CD4-positive, alpha-beta T cell (primary cell): ENCODE results near the gene NUP35. TPM values are rescaled to one million over a fixed set of nuclear protein-coding genes. Genes with fewer than 3 reads are reported as not detected.

Experiments
- ATAC-seq: fragments of 200-7000 bp; cut with Tn5 transposase; one replicate; pipeline ENCODE4 v1.10.0; 2022; ENCODE audit warnings: mild to moderate bottlenecking; ENCODE audit not compliant: poor library complexity
- CTCF ChIA-PET: fragments of 350-600 bp; sonication (Branson Sonifier 250); formaldehyde crosslinking; loops from one replicate; lab custom pipeline; 2021; ENCODE audit warnings: antibody characterized with exemption, inconsistent platforms; lab: Charles Lee
- POLR2A ChIA-PET: fragments of 350-600 bp; sonication (Branson Sonifier 250); formaldehyde crosslinking; loops from one replicate; lab custom pipeline; 2021; ENCODE audit warnings: antibody characterized with exemption, inconsistent platforms; lab: Charles Lee
- DNase-seq, 14 experiments: peaks; one replicate each; pipeline ENCODE4 v3.0.0-alpha.2; 2013 to 2020; ENCODE audit warnings: mixed read lengths in 2 of 14
- H3K27ac ChIP-seq, 2 donors: one replicate each; pipeline versions ENCODE4 v1.5.1 to v1.7.0; 2013; ENCODE audit warnings: low read length in 2 of 2, low read depth in 1 of 2, mild to moderate bottlenecking in 1 of 2
- H3K27me3 ChIP-seq, 2 experiments: 1 replicate in 1 of 2; 2 replicates in 1 of 2; pipeline versions ENCODE4 v1.6.1 to v1.7.0; 2013; ENCODE audit warnings: low read length in 2 of 2, control low read depth in 1 of 2, mild to moderate bottlenecking in 1 of 2, moderate library complexity in 1 of 2; ENCODE audit not compliant: insufficient read depth in 2 of 2, control insufficient read depth in 1 of 2
- H3K36me3 ChIP-seq: one replicate; pipeline ENCODE4 v1.6.1; 2013; ENCODE audit warnings: low read length, control low read depth; ENCODE audit not compliant: insufficient read depth
- H3K4me1 ChIP-seq: one replicate; pipeline ENCODE4 v1.6.1; 2013; ENCODE audit warnings: low read length, control low read depth; ENCODE audit not compliant: insufficient read depth
- H3K4me3 ChIP-seq: one replicate; pipeline ENCODE4 v1.5.1; 2013; ENCODE audit warnings: mild to moderate bottlenecking, low read length, moderate library complexity
- H3K9me3 ChIP-seq, 2 experiments: 1 replicate in 1 of 2; 2 replicates in 1 of 2; pipeline versions ENCODE4 v1.6.1 to v1.7.0; 2013; ENCODE audit warnings: low read length in 2 of 2, mild to moderate bottlenecking in 2 of 2, control low read depth in 1 of 2, moderate library complexity in 1 of 2; ENCODE audit not compliant: control insufficient read depth in 1 of 2, insufficient read depth in 1 of 2
- H3K27ac Mint-ChIP-seq: one replicate; pipeline ENCODE4 v1.8.0; 2020; ENCODE audit warnings: mixed read lengths
- H3K27me3 Mint-ChIP-seq: one replicate; pipeline ENCODE4 v1.8.0; 2021; ENCODE audit warnings: mixed read lengths
- H3K36me3 Mint-ChIP-seq: one replicate; pipeline ENCODE4 v1.8.0; 2021; ENCODE audit warnings: low read depth, mixed read lengths
- H3K4me1 Mint-ChIP-seq: one replicate; pipeline ENCODE4 v1.8.0; 2021; ENCODE audit warnings: low read depth, mixed read lengths
- H3K4me3 Mint-ChIP-seq: one replicate; pipeline ENCODE4 v1.8.0; 2020; ENCODE audit warnings: mild to moderate bottlenecking, mixed read lengths
- H3K9me3 Mint-ChIP-seq: one replicate; pipeline ENCODE4 v1.8.0; 2020; ENCODE audit warnings: mixed read lengths
- CTCF ChIP-seq: fragments of 200-600 bp; IDR thresholded peaks from one replicate; pipeline ENCODE4 v1.8.0; 2022; ENCODE audit warnings: antibody characterized with exemption, mild to moderate bottlenecking
- intact Hi-C, 2 experiments: fragments of 100-400 bp; cut with DNase I in 1 of 2; cut with micrococcal nuclease in 1 of 2; formaldehyde crosslinking; loops; one replicate each; pipeline versions ENCODE4 v1.15.1 to v1.9.0; 2023 to 2025; cut with DNase I, micrococcal nuclease
- total RNA-seq, 174 experiments: library from RNA in 2 of 174; stranded (reverse) in 2 of 174; gene quantifications; one replicate each; pipeline ENCODE4 v1.2.3 and lab custom pipeline; 2021 to 2026

The NUP35 gene
- total RNA-seq, 2 experiments from 2014 or later = 12.5 to 13.1 TPM

GRCh38 chr2:183112577-183112976 lies 11.7 kb upstream of the NUP35 start:
- no peaks in the 10 kb centered on the region for H3K4me1 ChIP-seq

GRCh38 chr2:183113630-183114029 lies 10.6 kb upstream of the NUP35 start:
- no peak overlapping the region for H3K4me3 ChIP-seq
- H3K27me3 ChIP-seq = peaks cover 0 to 4% of the 10 kb centered on the region in 2 experiments
- H3K4me1 ChIP-seq = no peaks in the 10 kb centered on the region
- H3K27ac ChIP-seq = no peak overlapping the region
- H3K9me3 Mint-ChIP-seq = no peaks in the 10 kb centered on the region
- ChIA-PET POLR2A (no interaction called here), CTCF (no interaction called here)
- no peak for ATAC-seq
- H3K27ac Mint-ChIP-seq = no peak overlapping the region
- no peaks in the 10 kb centered on the region for H3K9me3 ChIP-seq
- no peaks in the 10 kb centered on the region for H3K4me1 Mint-ChIP-seq
- no peaks in the 10 kb centered on the region for H3K36me3 Mint-ChIP-seq
- no peak for TF ChIP-seq CTCF
- H3K36me3 ChIP-seq = no peaks in the 10 kb centered on the region
- DNase-seq = no peak
- H3K27me3 Mint-ChIP-seq = peaks cover 34% of the 10 kb centered on the region
- H3K4me3 Mint-ChIP-seq = no peak overlapping the region
- intact Hi-C loops = no loop called here

More at GRCh38 chr2:183112577-183112976, 11.7 kb upstream of the NUP35 start:
- Histone ChIP-seq H3K36me3 (no peaks in the 10 kb centered on the region), H3K27ac (no peak overlapping the region), H3K4me3 (no peak overlapping the region), H3K27me3 (peaks cover 0 to under 1% of the 10 kb centered on the region in 2 experiments), H3K9me3 (no peaks in the 10 kb centered on the region)
- ChIA-PET POLR2A (no interaction called here), CTCF (no interaction called here)
- Mint-ChIP-seq H3K27ac (no peak overlapping the region), H3K4me3 (no peak overlapping the region), H3K27me3 (peaks cover 26% of the 10 kb centered on the region), H3K36me3 (no peaks in the 10 kb centered on the region), H3K4me1 (no peaks in the 10 kb centered on the region), H3K9me3 (no peaks in the 10 kb centered on the region)
- DNase-seq (no peak), ATAC-seq (no peak)
- TF ChIP-seq CTCF = no peak
- intact Hi-C loops = no loop called here

- Histone ChIP-seq H3K4me3 (no peak overlapping the region), H3K27ac (no peak overlapping the region), H3K9me3 (no peaks in the 10 kb centered on the region), H3K36me3 (no peaks in the 10 kb centered on the region), H3K4me1 (no peaks in the 10 kb centered on the region), H3K27me3 (peaks cover 0 to 4% of the 10 kb centered on the region in 2 experiments)
- Mint-ChIP-seq H3K4me1 (no peaks in the 10 kb centered on the region), H3K27ac (no peak overlapping the region), H3K4me3 (no peak overlapping the region), H3K36me3 (no peaks in the 10 kb centered on the region), H3K27me3 (peaks cover 34% of the 10 kb centered on the region), H3K9me3 (no peaks in the 10 kb centered on the region)
- intact Hi-C loops = no loop called here
- no peak for DNase-seq
- ChIA-PET CTCF (no interaction called here), POLR2A (no interaction called here)
- no peak for TF ChIP-seq CTCF
- no peak for ATAC-seq
These were observed 7.0 kb upstream of the NUP35 start for GRCh38 chr2:183117226-183117625.
